CD4-positive, CD25-positive, alpha-beta regulatory T cell (primary cell): ENCODE data around the gene TPO. TPM values are rescaled to one million over a fixed set of nuclear protein-coding genes. Genes with fewer than 3 reads are reported as not detected.

ENCODE experiments used
- ATAC-seq, 2 donors: fragments of 150-1000 bp; cut with Tn5 transposase; one replicate each; pipeline ENCODE4 v1.10.0; 2021; ENCODE audit warnings: low read depth in 2 of 2, moderate number of reproducible peaks in 2 of 2, moderate library complexity in 1 of 2
- DNase-seq, 3 donors: peaks; one replicate each; pipeline versions ENCODE4 v3.0.0 to v3.0.0-alpha.2; 2012 to 2022; ENCODE audit warnings: mixed read lengths in 1 of 3
- H3K27ac ChIP-seq: one replicate; pipeline ENCODE4 v1.7.0; 2013; ENCODE audit warnings: mild to moderate bottlenecking, low read length; ENCODE audit not compliant: insufficient read depth, poor library complexity, severe bottlenecking
- H3K27me3 ChIP-seq: one replicate; pipeline ENCODE4 v1.7.0; 2013; ENCODE audit warnings: low read length; ENCODE audit not compliant: control insufficient read depth, insufficient read depth
- H3K36me3 ChIP-seq: one replicate; pipeline ENCODE4 v1.7.0; 2013; ENCODE audit warnings: mild to moderate bottlenecking, low read length, moderate library complexity; ENCODE audit not compliant: control insufficient read depth, insufficient read depth
- H3K4me1 ChIP-seq: 2 replicates; pipeline ENCODE4 v1.7.0; 2013; ENCODE audit warnings: mild to moderate bottlenecking, low read length; ENCODE audit not compliant: insufficient read depth, control insufficient read depth, poor library complexity, severe bottlenecking
- H3K4me3 ChIP-seq: one replicate; pipeline ENCODE4 v1.7.0; 2013; ENCODE audit warnings: low read depth, mild to moderate bottlenecking, low read length, moderate library complexity
- H3K9me3 ChIP-seq, 2 experiments: 1 replicate in 1 of 2; 2 replicates in 1 of 2; pipeline ENCODE4 v1.7.0; 2013; ENCODE audit warnings: low read length in 2 of 2, mild to moderate bottlenecking in 1 of 2, moderate library complexity in 1 of 2; ENCODE audit not compliant: control insufficient read depth in 2 of 2
- H3K27ac Mint-ChIP-seq, 3 donors: one replicate each; pipeline ENCODE4 v1.8.0; 2020 to 2022; ENCODE audit warnings: mild to moderate bottlenecking in 3 of 3, mixed read lengths in 3 of 3, moderate library complexity in 2 of 3
- H3K27me3 Mint-ChIP-seq: one replicate; pipeline ENCODE4 v1.8.0; 2022; ENCODE audit warnings: mild to moderate bottlenecking, mixed read lengths
- H3K36me3 Mint-ChIP-seq: one replicate; pipeline ENCODE4 v1.8.0; 2020; ENCODE audit warnings: mixed read lengths
- H3K4me1 Mint-ChIP-seq, 4 donors: one replicate each; pipeline ENCODE4 v1.8.0; 2020 to 2022; ENCODE audit warnings: mixed read lengths in 4 of 4, mild to moderate bottlenecking in 1 of 4
- H3K4me3 Mint-ChIP-seq, 4 donors: one replicate each; pipeline ENCODE4 v1.8.0; 2020 to 2022; ENCODE audit warnings: mild to moderate bottlenecking in 4 of 4, mixed read lengths in 4 of 4, moderate library complexity in 3 of 4
- H3K9me3 Mint-ChIP-seq, 7 donors: one replicate each; pipeline ENCODE4 v1.8.0; 2020 to 2022; ENCODE audit warnings: mixed read lengths in 7 of 7, mild to moderate bottlenecking in 3 of 7, moderate library complexity in 2 of 7
- polyA plus RNA-seq, 4 donors: library from polyadenylated mRNA; unstranded; fragments of 300-500 nt; fragmentation: Illumina TruSeq; gene quantifications; one replicate each; pipeline ENCODE4 v1.2.3, GENCODE V29; 2021
- total RNA-seq: library from RNA; stranded (reverse); gene quantifications from one replicate; pipeline ENCODE4 v1.2.3, GENCODE V29; 2022

The TPO gene
- total and polyA plus RNA-seq, 5 donors from 2014 or later: 0.27 to 1.5 (median 0.57) TPM

GRCh38 chr2:1461507-1462390, 48.5 kb downstream of the TPO start:
- Mint-ChIP-seq H3K36me3 (no peaks in the 10 kb centered on the region), H3K27me3 (no peaks in the 10 kb centered on the region), H3K27ac (no peak overlapping the region), H3K4me1 (no peaks in the 10 kb centered on the region), H3K9me3 (peaks cover 0 to 5% (median 2%) of the 10 kb centered on the region in 7 donors), H3K4me3 (no peak overlapping the region)
- H3K27me3 ChIP-seq: no peaks in the 10 kb centered on the region
- no peaks in the 10 kb centered on the region for H3K4me1 ChIP-seq
- H3K4me3 ChIP-seq: no peak overlapping the region
- no peaks in the 10 kb centered on the region for H3K9me3 ChIP-seq
- no peak for ATAC-seq
- no peak for DNase-seq
- H3K36me3 ChIP-seq: no peaks in the 10 kb centered on the region
- H3K27ac ChIP-seq: no peak overlapping the region

GRCh38 chr2:1462994-1463393, 49.7 kb downstream of the TPO start:
- no peak overlapping the region for H3K27ac Mint-ChIP-seq
- no peaks in the 10 kb centered on the region for H3K9me3 ChIP-seq
- no peak overlapping the region for H3K27ac ChIP-seq
- no peaks in the 10 kb centered on the region for H3K27me3 Mint-ChIP-seq
- no peak overlapping the region for H3K4me3 ChIP-seq
- H3K4me1 ChIP-seq: no peaks in the 10 kb centered on the region
- H3K4me1 Mint-ChIP-seq: no peaks in the 10 kb centered on the region
- peaks cover 0 to 5% (median 0%) of the 10 kb centered on the region in 7 donors for H3K9me3 Mint-ChIP-seq
- DNase-seq: no peak
- no peak overlapping the region for H3K4me3 Mint-ChIP-seq
- no peak for ATAC-seq
- H3K27me3 ChIP-seq: no peaks in the 10 kb centered on the region
- no peaks in the 10 kb centered on the region for H3K36me3 Mint-ChIP-seq
- no peaks in the 10 kb centered on the region for H3K36me3 ChIP-seq

DNA sequence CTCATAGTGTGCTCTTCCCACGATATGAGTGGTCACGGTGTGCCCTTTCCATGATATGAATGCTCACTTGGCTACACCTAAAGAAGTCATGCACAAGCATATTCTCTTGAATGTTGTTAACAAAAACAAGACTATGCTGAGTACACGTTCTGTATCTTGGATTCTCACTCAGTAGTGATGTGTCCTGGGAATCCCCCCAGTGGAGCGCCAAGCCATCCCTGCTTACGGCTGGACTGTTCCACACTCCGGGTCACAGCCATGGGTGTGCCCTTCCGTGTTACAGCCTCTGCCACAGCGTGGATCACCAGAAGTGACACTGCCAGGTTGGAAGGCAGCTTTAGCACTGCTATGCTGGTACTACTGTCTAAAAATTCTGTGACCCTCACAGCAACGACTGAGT, 59.1 kb downstream of the TPO start:
- Mint-ChIP-seq H3K27me3 (no peaks in the 10 kb centered on the region), H3K27ac (no peak overlapping the region), H3K4me1 (peaks cover 0 to 3% (median 0%) of the 10 kb centered on the region in 4 donors), H3K9me3 (peaks cover 0 to 4% (median 2%) of the 10 kb centered on the region in 7 donors), H3K4me3 (no peak overlapping the region), H3K36me3 (no peaks in the 10 kb centered on the region)
- no peak overlapping the region for H3K4me3 ChIP-seq
- H3K4me1 ChIP-seq: no peaks in the 10 kb centered on the region
- H3K27ac ChIP-seq: no peak overlapping the region
- DNase-seq: no peak
- H3K36me3 ChIP-seq: no peaks in the 10 kb centered on the region
- no peak for ATAC-seq
- H3K27me3 ChIP-seq: no peaks in the 10 kb centered on the region
- H3K9me3 ChIP-seq: no peaks in the 10 kb centered on the region

- H3K4me1 ChIP-seq: no peaks in the 10 kb centered on the region
- H3K27ac ChIP-seq: no peak overlapping the region
- no peak overlapping the region for H3K4me3 Mint-ChIP-seq
- no peak overlapping the region for H3K4me3 ChIP-seq
- H3K36me3 ChIP-seq: no peaks in the 10 kb centered on the region
- ATAC-seq: no peak
- no peaks in the 10 kb centered on the region for H3K9me3 ChIP-seq
- H3K36me3 Mint-ChIP-seq: no peaks in the 10 kb centered on the region
- H3K4me1 Mint-ChIP-seq: peaks cover 0 to 3% (median 0%) of the 10 kb centered on the region in 4 donors
- no peaks in the 10 kb centered on the region for H3K27me3 ChIP-seq
- no peaks in the 10 kb centered on the region for H3K27me3 Mint-ChIP-seq
- no peak overlapping the region for H3K27ac Mint-ChIP-seq
- H3K9me3 Mint-ChIP-seq: peaks cover 0 to 4% (median 0%) of the 10 kb centered on the region in 7 donors
- no peak for DNase-seq
Measured at GRCh38 chr2:1476617-1477195, 63.4 kb downstream of the TPO start.

GRCh38 chr2:1477196-1478040, 64.2 kb downstream of the TPO start:
- Histone ChIP-seq H3K36me3 (no peaks in the 10 kb centered on the region), H3K27me3 (no peaks in the 10 kb centered on the region), H3K4me1 (no peaks in the 10 kb centered on the region), H3K4me3 (no peak overlapping the region), H3K9me3 (no peaks in the 10 kb centered on the region), H3K27ac (no peak overlapping the region)
- no peak overlapping the region for H3K27ac Mint-ChIP-seq
- H3K4me3 Mint-ChIP-seq: no peak overlapping the region
- H3K27me3 Mint-ChIP-seq: no peaks in the 10 kb centered on the region
- DNase-seq (no peak), ATAC-seq (no peak)
- H3K36me3 Mint-ChIP-seq: no peaks in the 10 kb centered on the region
- H3K9me3 Mint-ChIP-seq: peaks cover 0 to 1% (median 0%) of the 10 kb centered on the region in 7 donors
- no peaks in the 10 kb centered on the region for H3K4me1 Mint-ChIP-seq

GRCh38 chr2:1478311-1479305, 65.3 kb downstream of the TPO start:
- no peaks in the 10 kb centered on the region for H3K36me3 ChIP-seq
- Mint-ChIP-seq H3K9me3 (peaks cover 0 to 1% (median 0%) of the 10 kb centered on the region in 7 donors), H3K4me3 (no peak overlapping the region), H3K27me3 (no peaks in the 10 kb centered on the region), H3K36me3 (no peaks in the 10 kb centered on the region), H3K4me1 (no peaks in the 10 kb centered on the region), H3K27ac (no peak overlapping the region)
- H3K27ac ChIP-seq: no peak overlapping the region
- no peak overlapping the region for H3K4me3 ChIP-seq
- ATAC-seq (no peak), DNase-seq (no peak)
- no peaks in the 10 kb centered on the region for H3K4me1 ChIP-seq
- H3K9me3 ChIP-seq: no peaks in the 10 kb centered on the region
- H3K27me3 ChIP-seq: no peaks in the 10 kb centered on the region

DNA sequence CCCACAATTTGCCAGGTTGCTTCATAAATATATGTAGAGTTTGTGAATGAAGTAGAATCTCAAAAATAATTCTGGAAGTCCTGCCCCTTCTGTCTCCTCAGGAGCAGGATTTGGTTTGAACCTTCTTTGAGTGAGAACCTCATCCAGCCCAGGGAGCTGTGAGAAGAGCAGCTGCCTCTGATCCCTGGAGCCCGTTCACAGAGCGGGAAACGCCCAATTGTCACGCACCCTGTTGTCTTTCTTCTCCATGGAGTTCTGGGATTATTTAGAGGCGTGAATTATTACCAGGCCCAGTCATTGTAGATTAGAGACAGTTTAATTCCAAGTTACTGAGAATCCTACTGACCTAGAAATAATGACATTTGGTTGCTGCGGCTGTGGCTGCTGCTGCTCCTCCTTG, 66.1 kb downstream of the TPO start:
- Mint-ChIP-seq H3K27ac (no peak overlapping the region), H3K27me3 (no peaks in the 10 kb centered on the region), H3K36me3 (no peaks in the 10 kb centered on the region), H3K4me1 (no peaks in the 10 kb centered on the region), H3K9me3 (peaks cover 0 to 1% (median 0%) of the 10 kb centered on the region in 7 donors), H3K4me3 (no peak overlapping the region)
- no peak overlapping the region for H3K4me3 ChIP-seq
- H3K27me3 ChIP-seq: no peaks in the 10 kb centered on the region
- ATAC-seq (no peak), DNase-seq (no peak)
- no peak overlapping the region for H3K27ac ChIP-seq
- H3K4me1 ChIP-seq: no peaks in the 10 kb centered on the region
- no peaks in the 10 kb centered on the region for H3K9me3 ChIP-seq
- H3K36me3 ChIP-seq: no peaks in the 10 kb centered on the region
